Hematopoietic multipotent progenitor cell treated with erythropoietin and hydrocortisone succinate and interleukin-3 and kit ligand, for 17 days (in vitro differentiated cells): ENCODE data around the gene PKP1.

Experiments
- DNase-seq: peaks from one replicate; pipeline ENCODE4 v3.0.0-alpha.2; 2015; ENCODE audit warnings: low spot score

The PKP1 gene

DNA sequence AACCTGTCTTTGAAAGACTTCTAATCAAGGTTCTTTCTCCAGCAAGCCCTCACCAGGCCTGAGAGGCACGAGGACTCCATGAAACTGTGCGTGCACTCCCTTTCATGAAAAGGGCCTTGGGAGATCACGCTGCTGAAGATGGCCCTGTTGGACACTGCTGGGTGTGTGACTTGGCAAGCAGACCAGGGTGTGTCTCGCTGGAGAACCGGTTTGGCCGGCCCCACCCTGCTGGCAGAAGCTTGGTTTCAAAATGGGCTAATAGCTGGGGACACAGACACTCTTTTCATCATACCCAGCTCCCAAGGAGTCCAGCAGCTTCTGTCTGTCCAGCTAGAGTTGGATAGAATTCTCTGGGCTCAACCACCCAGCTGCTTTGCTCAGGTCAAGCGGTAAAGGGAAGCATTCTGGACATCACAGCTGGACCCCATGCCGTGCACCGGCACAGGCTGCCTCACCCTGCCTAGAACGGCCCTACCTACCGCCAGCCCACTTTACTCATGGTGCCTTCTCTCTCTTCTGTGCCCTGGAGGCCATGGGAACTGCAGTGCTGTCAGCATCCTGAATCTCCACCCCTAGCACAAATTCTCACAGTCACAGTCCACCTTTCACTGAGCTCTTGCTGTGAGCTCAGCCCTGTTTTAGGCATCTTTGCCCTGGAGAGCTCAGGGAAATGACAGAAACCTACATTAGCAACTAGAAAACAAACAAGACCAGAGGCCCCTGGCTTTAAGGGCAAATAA, 24.6 kb downstream of the PKP1 start:
- peak; percentile 76 for DNase-seq

DNA sequence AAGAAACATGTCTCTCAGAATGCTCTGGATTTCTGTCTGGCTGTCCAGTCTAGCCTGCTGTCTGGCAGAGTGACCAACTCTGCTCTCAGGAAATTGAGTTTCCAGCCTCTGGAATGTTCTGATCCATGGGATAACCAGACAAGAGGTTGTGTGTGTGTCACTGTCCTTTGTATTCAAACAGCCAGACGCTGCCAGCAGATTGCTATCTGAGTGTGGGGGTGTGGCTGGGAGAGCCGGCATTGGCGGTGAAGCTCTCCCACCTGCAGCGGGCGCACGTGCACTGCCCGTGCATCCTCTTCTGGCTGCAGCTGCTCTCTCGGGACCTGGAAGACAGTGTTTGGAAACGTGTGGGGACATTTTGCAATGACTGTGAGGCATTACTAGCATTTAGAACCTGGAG, 26.1 kb downstream of the PKP1 start:
- peak; percentile 61 for DNase-seq

DNA sequence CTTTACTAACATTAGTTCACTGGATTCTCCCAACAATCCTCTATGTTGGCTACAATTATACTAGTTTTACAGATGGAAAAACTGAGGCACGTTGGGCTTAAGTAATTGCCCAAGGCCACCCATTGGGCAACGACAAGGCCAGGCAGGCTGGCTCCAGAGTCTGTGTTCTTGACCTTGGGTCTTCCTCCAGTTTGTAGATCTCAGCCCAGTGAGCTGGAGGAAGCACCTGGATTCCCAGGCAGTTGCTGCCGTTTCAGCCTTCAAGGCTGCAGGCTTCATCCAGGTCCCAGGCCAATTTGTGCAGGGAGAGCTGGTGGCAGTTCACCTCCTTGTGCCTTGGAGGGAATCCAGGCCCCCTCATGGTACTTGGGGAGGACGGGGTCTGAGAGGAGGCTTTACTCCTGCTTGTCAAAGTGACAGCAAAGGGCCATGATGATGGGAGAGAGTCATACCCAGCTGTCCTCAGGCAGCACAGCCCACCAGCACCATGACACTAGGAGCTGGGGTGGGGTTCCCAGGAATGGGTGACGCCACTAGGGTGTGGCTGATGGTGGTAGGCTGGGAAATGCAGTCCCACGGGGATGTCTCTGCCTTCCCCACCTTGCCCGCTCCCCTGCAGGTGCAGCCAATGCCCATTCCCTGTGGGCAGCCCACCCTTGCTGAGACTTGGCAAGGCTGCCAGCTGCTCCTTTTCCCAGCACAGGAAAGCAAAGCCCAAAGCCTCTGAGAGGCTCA, 27.1 kb downstream of the PKP1 start:
- DNase-seq, result no peak

DNA sequence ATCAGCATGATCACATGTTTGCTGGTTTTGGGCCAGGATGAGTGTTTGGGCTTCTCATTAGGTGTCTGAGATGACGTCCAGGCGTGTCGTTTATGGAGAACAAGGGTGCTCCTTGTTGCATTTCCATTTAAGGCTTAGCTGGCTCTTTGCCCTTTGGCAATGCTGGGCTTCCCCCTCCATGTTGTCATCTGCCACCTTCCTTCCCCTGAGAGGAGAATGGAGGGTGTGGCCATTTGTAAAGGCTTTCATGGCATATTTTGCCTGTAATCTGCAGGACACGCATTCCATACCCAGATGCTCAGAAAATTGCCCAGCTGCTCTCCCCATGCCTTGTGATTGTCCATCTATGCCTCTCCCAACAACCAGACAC, 27.7 kb downstream of the PKP1 start:
- no peak for DNase-seq

DNA sequence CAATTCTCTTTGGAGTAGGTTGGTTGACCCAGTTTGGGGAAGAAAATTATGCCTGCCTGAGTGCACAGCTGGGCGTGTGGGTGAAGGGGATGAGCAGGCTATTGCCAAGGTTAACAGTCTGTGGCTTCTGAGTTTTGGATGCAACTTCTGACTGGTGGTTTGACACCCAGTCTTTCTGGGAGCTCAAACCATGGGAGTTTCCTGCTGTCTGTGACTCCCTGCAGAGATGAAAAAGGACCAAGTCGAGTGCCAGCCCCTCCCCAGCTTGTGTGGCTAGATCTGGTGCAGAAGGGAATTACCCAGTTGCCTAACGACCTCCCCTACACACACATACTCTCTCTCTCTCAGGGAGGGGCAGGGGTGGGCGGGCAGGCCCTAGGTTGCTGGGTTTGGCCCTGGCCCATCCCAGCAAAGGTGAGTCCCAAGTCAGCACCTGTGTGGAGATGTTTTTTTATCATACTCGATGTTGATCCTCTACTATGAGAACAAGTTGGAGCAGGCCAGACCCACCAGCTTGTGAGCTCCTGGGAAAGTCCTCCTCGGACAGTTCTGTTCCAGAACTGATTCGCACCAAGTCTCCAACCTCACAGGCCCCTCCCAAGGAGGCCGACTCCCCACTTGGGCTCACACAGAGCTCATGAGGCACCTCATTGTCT, 28.2 kb downstream of the PKP1 start:
- DNase-seq, result no peak

DNA sequence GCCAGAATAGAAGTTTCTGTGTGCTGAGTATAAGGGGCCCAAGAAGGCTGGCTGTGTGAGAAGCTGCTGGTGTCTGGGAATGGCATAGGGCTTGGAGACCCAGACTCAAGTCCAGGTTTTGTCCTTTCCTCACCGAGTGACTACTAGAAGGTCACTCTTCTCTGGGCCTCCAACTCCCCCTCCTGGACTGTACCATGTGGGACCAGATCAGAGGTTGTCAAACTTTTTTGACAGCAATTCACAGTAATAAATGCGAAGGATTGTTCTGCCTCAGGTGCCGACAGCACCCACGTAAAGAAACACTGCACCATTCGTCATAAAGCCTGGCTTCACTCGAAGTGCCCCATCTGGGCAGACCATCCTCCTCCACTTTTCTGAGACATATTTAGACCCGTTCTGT, 29.0 kb downstream of the PKP1 start:
- peak; percentile 25 for DNase-seq

DNA sequence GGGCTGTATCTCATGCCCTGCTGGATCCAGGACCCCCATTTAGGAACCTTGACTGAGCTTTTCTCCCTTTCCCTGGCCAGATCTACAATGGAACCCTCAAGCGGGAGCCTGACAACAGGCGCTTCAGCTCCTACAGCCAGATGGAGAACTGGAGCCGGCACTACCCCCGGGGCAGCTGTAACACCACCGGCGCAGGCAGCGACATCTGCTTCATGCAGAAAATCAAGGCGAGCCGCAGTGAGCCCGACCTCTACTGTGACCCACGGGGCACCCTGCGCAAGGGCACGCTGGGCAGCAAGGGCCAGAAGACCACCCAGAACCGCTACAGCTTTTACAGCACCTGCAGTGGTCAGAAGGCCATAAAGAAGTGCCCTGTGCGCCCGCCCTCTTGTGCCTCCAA, 29.8 kb downstream of the PKP1 start:
- no peak for DNase-seq

DNA sequence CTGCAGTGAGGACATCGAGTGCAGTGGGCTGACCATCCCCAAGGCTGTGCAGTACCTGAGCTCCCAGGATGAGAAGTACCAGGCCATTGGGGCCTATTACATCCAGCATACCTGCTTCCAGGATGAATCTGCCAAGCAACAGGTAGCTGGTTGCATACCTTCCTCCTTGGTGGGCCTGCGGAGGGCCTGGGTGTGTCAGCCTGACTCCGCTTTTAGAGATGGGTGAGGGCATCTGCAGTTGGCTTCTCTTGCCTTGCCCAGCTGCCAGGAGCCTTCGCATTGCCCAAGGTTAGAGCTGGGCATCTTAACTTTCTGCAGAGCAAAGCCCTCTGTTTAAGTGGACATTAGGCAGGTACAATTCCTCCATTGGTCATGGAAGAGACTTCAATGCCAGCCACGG, 33.2 kb downstream of the PKP1 start:
- no peak for DNase-seq

DNA sequence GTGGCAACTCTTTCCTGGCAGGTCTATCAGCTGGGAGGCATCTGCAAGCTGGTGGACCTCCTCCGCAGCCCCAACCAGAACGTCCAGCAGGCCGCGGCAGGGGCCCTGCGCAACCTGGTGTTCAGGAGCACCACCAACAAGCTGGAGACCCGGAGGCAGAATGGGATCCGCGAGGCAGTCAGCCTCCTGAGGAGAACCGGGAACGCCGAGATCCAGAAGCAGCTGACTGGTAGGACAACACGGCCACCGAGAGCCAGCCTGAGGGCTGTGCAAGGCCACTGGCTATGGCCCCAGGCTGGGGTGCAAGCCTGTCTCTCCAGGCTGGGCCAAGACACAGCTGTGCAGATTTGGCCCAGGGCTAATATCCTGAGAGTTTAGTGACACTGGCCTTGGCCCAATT, 34.2 kb downstream of the PKP1 start:
- no peak for DNase-seq

DNA sequence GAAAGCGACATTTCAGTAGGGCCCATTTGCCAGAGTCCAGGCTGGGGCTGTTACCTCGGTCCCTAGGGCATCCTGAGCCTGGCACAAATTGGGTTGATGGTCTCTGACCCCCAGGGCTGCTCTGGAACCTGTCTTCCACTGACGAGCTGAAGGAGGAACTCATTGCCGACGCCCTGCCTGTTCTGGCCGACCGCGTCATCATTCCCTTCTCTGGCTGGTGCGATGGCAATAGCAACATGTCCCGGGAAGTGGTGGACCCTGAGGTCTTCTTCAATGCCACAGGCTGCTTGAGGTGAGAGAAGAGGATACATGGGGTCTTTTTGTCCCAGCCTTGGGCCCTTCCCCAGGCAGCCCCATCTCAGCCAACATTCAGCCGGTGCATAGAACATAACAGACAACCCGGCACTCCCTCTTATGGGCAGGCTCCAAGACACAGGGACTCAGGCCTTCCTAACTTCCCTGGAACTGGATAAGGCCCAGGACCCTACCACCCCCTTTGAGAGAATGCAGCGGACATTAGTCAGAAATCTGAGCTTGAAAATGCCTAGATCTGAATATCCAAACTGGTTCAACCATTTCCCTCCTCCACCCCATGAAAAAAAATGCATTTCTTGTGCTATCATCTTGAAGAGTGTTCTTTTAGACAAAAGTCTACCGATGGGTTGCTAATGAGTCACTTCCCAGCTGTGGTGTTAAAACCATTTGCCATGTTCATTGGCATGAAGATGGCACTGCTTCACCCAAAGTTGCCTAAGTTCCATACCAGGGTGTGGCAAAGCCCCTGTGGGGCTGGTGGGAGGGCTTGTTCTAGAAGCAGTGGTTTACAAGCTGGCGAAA, 35.4 kb downstream of the PKP1 start:
- DNase-seq, result no peak

DNA sequence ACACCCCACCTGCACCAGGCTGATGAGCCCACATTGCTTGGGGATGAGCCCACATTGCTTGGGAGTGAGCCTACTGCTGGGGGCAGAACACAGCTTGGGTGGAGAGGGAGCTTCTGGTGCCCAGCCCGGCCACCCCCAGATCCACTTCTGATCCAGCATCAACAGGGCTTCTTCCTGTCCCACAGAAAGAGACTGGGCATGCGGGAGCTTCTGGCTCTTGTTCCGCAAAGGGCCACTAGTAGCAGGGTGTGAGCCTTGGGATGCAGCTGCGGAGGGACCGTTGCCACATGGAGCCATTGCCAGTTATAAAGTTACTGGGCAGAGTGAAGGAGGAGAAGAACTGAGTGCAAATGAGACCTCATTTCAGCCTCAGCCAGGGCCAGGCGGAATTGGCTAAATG, 36.3 kb downstream of the PKP1 start:
- no peak for DNase-seq

DNA sequence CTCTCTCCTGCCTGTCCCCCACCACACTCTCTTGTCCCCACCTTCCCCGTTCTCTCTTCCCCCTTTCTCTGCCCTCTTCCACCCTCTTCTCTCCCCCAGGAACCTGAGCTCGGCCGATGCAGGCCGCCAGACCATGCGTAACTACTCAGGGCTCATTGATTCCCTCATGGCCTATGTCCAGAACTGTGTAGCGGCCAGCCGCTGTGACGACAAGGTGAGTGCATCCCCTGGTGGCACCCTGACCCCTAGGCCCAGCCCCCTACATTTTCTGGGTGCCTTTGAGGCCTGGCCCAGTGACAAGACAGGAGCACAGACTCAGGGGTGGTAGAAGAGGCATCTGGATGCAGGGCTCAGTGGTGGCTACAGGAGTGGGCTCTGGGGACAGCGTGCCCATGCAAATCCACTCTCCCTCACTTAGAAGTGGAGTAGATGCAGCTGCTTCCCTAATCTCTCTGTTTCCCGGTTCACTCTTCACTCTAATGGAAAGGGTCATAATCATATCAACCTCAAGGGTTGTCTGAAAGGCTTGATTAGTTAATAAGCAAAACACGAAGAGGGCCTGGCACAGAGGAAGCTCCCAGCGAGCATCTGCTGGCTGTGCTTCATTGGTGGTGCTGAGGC, 37.0 kb downstream of the PKP1 start:
- no peak for DNase-seq

DNA sequence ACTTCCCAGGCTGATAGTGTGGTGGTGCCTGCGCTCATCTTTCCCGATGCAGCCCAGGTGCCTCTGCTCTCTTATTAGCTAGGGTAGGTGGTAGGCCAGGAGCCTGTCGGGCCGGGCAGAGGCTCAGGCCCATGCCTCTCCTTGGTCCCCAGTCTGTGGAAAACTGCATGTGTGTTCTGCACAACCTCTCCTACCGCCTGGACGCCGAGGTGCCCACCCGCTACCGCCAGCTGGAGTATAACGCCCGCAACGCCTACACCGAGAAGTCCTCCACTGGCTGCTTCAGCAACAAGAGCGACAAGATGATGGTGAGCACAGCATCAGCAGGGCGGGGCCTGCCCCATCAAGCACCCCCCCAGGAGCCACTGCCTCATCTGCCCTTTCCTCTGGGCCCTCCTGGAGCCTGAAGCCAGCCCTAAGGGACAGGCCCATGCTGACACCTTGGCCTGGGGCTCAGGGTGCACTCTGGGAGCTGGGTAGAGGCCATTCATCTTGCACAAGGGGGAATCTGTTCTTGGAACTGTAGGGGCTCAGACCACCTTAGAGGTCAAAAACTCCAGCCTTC, 38.6 kb downstream of the PKP1 start:
- DNase-seq, result no peak

DNA sequence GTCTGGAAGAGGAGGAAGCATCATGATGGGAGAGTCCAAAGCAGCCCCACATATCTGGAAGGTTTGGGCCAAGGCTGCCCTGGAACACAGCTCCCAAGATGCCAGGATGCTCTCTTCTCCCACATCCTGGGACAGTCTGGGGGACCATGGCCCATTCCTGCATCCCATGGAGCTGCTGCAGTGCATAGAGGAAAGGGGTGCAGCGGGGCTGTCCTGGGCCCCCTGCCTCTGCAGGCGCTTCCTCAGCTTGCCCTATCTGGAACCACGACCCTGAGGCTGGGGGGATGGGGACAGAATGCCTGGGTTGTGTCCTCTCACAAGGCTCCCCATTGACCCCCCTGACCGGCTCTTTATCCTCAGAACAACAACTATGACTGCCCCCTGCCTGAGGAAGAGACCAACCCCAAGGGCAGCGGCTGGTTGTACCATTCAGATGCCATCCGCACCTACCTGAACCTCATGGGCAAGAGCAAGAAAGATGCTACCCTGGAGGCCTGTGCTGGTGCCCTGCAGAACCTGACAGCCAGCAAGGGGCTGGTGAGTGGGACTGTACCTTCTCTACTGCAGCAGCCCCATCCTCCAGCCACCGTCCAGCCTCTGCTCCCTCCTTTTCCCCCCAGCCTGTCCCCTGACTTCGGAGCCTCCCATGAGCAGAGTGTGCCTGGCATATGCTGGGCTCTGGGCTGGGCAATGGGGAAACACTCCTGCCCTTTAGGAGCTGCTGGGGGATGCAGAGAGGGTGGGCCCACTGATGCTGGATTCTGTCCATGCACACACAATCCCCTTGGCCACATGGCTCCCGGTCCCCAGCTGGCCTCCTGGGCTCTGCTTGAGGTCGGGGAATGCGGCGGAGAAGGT, 39.6 kb downstream of the PKP1 start:
- no peak for DNase-seq

DNA sequence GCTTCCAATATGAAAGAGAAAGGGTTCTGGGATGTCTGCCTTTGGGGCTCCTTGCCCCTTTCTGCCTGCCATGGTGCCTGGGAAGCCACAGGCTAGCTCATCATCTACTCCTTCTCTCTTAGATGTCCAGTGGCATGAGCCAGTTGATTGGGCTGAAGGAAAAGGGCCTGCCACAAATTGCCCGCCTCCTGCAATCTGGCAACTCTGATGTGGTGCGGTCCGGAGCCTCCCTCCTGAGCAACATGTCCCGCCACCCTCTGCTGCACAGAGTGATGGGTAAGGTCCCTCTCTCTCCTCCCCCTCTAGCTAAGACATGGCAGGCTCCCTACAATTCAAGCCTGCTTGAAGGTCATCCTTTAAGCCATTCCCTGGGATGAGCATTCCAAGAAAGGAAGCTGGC, 41.0 kb downstream of the PKP1 start:
- no peak for DNase-seq

DNA sequence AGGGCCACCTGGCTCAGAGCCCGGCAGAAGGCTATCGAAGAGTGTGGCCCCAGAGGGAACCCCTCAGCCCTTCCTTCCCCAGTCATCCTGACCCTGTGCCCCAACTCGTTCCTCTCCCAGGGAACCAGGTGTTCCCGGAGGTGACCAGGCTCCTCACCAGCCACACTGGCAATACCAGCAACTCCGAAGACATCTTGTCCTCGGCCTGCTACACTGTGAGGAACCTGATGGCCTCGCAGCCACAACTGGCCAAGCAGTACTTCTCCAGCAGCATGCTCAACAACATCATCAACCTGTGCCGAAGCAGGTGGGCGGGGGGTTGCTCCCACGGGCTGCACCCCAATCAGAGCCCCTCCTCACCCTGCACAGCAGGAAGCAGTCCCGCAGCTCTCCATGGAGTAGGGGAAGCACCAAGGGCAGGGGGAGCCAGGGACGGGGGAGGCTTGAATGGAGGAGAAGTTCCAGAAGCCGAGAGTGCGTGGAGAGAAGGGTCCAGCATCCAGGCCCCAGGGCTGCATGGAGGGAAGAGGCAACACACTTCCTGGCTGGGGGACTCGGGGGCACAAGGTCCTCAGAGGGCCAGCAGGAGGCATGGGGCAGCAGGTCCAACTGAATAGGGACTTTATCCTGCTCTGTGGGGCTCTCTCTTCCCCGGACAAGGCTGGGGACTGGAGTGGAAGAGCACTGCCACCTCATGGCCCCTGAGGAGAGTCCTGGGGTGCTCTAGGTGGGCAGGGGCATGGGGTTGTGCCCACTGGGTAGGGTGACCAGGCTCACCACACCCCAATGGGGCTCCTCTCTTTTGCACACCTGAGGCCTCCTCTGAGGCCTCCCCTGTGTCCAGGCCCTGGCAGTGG, 41.7 kb downstream of the PKP1 start:
- no peak for DNase-seq

DNA sequence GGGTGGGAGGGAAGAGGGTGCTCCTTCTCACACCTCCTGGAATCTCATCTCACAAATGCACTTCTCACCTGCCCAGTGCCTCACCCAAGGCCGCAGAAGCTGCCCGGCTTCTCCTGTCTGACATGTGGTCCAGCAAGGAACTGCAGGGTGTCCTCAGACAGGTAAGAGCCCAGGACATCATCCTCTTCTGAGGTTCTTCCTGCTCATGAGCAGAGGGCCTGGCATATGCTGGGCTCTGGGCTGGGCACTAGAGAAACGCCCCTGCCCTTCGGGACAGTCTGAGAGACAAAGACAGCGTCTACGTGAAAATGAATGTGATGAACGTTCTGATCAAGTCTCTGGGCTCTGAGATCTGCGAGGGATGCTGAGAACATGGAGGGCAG, 42.4 kb downstream of the PKP1 start:
- no peak for DNase-seq

DNA sequence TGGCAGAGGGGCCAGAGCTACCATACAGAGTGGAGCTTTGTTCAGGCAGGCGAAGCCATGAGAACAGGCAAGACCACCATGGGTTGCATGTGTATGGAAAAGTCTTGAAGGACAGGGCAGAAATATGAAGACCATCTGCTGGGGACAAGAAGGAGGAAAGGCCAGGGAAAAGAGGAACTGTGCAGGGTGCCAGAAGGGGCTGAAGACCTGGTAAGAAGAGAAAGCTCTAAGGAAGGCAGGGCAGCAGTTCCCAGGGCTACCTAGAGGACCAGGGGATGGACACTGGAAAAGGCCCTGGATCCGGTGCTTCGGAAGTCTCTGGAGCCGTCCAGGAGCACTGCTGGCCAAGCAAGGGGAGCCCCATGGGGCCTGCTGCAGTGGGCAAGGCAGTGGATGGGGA, 43.4 kb downstream of the PKP1 start:
- DNase-seq, result no peak

DNA sequence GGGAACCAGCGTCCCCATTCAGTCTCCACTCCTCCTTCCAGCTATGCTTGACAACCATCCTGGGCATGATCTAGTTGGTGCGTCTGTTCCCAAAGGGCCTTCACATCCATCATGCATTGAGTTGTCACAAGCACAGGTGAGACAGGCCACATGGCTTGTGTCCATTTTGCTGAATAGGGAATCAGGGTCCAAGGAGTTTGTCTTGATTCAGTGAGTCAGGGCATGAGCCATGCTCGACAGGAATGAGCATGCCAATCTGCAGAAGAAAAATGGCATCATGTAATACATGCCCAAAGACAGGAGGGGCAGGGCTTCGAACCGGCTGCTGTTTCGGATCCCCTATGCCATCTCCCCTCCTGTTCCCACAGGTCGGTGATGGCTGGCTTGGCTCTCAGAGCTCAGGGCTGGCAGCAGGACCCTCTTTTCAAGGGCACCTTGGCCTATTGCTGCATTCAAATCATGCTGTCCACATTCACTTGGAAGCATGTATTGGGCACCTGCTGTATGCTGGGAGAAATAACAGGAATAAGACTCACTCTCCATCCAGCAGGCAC, 44.5 kb downstream of the PKP1 start:
- no peak for DNase-seq

DNA sequence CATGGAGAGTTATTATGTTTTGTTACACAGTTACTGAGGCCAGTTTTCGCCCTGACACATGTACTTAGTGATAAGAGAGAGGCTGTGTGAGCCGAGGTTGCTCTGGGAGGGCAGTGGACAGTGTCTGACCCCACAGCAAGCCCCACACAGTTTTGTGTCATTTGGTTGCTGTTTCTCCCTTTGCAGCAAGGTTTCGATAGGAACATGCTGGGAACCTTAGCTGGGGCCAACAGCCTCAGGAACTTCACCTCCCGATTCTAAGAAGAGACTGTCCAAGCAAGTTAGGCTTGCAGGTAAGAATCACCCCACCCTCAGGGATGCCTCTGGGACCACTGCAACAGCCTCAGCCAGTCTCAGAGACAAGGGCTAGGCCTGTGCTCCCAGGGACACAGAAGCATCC, 45.3 kb downstream of the PKP1 start:
- no peak for DNase-seq
